ENCODE results near the gene USP54.
"Not testable (repeated sequence)": the region's sequence is repeated elsewhere in the genome, so short reads cannot be mapped to it uniquely, and the experiment has no call there.

USP54 gene

GRCh38 chr10:73590881-73591799, at the start of gene USP54:
USP54 (minus strand) TSS chr10:73591342; CDS start chr10:73575658, 15,684 bp downstream.
- FAIRE-seq: peak; percentile 57

GRCh38 chr10:73639286-73639685, 48.1 kb upstream of the USP54 start:
- FAIRE-seq: no peak
- DNase-seq (ENCODE audit: extremely low spot score, insufficient read length, low read depth): no peak

More at GRCh38 chr10:73590881-73591799, at the start of gene USP54:
- no peak for DNase-seq (ENCODE audit: extremely low spot score, insufficient read length, low read depth)

GRCh38 chr10:73635781-73636180, 44.6 kb upstream of the USP54 start:
- DNase-seq (ENCODE audit: extremely low spot score, insufficient read length, low read depth) (no peak), FAIRE-seq (no peak)

- no peak for FAIRE-seq
- no peak for DNase-seq (ENCODE audit: extremely low spot score, insufficient read length, low read depth)
Measured at GRCh38 chr10:73634421-73634820, 43.3 kb upstream of the USP54 start.

- FAIRE-seq (no peak), DNase-seq (ENCODE audit: extremely low spot score, insufficient read length, low read depth) (no peak)
Measured at GRCh38 chr10:73629165-73629564, 38.0 kb upstream of the USP54 start.

GRCh38 chr10:73628405-73628804, 37.3 kb upstream of the USP54 start:
- DNase-seq (ENCODE audit: extremely low spot score, insufficient read length, low read depth) (no peak), FAIRE-seq (no peak)

GRCh38 chr10:73627300-73627699, 36.2 kb upstream of the USP54 start:
- DNase-seq (ENCODE audit: extremely low spot score, insufficient read length, low read depth) (no peak), FAIRE-seq (no peak)

- FAIRE-seq (peak; percentile 95), DNase-seq (ENCODE audit: extremely low spot score, insufficient read length, low read depth) (peak; percentile 93)
Measured at GRCh38 chr10:73625884-73626752, 35.0 kb upstream of the USP54 start.

GRCh38 chr10:73625004-73625883, 34.1 kb upstream of the USP54 start:
- DNase-seq (ENCODE audit: extremely low spot score, insufficient read length, low read depth) (no peak), FAIRE-seq (no peak)

GRCh38 chr10:73623056-73623455, 31.9 kb upstream of the USP54 start:
- no peak for FAIRE-seq
- DNase-seq (ENCODE audit: extremely low spot score, insufficient read length, low read depth): no peak

GRCh38 chr10:73620974-73621373, 29.8 kb upstream of the USP54 start:
- not testable (repeated sequence) for DNase-seq (ENCODE audit: extremely low spot score, insufficient read length, low read depth); FAIRE-seq

GRCh38 chr10:73617143-73617542, 26.0 kb upstream of the USP54 start:
- not testable (repeated sequence) for DNase-seq (ENCODE audit: extremely low spot score, insufficient read length, low read depth); FAIRE-seq

GRCh38 chr10:73614720-73615119, 23.6 kb upstream of the USP54 start:
- no peak for DNase-seq (ENCODE audit: extremely low spot score, insufficient read length, low read depth)
- FAIRE-seq: no peak

- DNase-seq (ENCODE audit: extremely low spot score, insufficient read length, low read depth) (no peak), FAIRE-seq (no peak)
Measured at GRCh38 chr10:73609116-73609515, 18.0 kb upstream of the USP54 start.

GRCh38 chr10:73601486-73601921, 10.4 kb upstream of the USP54 start:
- no peak for DNase-seq (ENCODE audit: extremely low spot score, insufficient read length, low read depth)
- no peak for FAIRE-seq

GRCh38 chr10:73597346-73597745, 6.2 kb upstream of the USP54 start:
- no peak for FAIRE-seq
- DNase-seq (ENCODE audit: extremely low spot score, insufficient read length, low read depth): no peak

GRCh38 chr10:73593812-73594211, 2.7 kb upstream of the USP54 start:
- FAIRE-seq: no peak
- no peak for DNase-seq (ENCODE audit: extremely low spot score, insufficient read length, low read depth)

GRCh38 chr10:73593110-73593509, 2.0 kb upstream of the USP54 start:
- no peak for DNase-seq (ENCODE audit: extremely low spot score, insufficient read length, low read depth)
- no peak for FAIRE-seq

- peak; percentile 57 for FAIRE-seq
- DNase-seq (ENCODE audit: extremely low spot score, insufficient read length, low read depth): no peak
Measured at GRCh38 chr10:73591935-73592699, 975 bp upstream of the USP54 start.

Data from GM18507 (cell line).